Measurements from ENCODE around the gene PBX2.

Gene PBX2

DNA sequence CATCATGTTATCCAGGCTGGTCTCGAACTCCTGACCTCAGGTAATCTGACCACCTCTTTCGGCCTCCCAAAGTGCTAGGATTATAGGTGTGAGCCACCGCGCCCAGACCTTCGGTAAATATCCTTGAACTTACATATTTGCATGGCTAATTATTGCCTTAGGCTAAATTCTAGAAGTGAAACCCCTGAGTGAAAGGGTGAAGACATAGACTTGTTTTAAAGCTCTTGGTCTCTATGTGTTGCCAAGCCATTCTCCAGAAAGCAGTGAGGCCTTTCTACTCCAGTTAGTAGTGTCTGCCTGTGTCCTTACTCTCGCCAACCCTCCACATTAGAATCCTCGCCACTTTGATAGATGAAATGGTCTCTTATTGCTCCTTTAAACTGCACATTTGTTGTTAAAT, 36.4 kb upstream of the PBX2 start:
- no peak for ATAC-seq (ENCODE audit: insufficient read depth, low read depth)
- H3K4me2 ChIP-seq (ENCODE audit: insufficient read depth, low read length): no peak overlapping the region

GRCh38 chr6:32224696-32225095, 34.7 kb upstream of the PBX2 start:
- Histone ChIP-seq H3K27ac (ENCODE audit: low read length) (no peak overlapping the region), H2AFZ (ENCODE audit: low read depth, low read length) (no peak overlapping the region), H3K4me3 (ENCODE audit: low read depth in 1 of 2, low read length in 2 of 2) (no peak overlapping the region)

More for the DNA sequence above, 36.4 kb upstream of the PBX2 start:
- H3K27me3 ChIP-seq (ENCODE audit: insufficient read depth, low read length, poor library complexity): peaks cover 4% of the 10 kb centered on the region
- no peaks in the 10 kb centered on the region for H3K9me3 ChIP-seq (ENCODE audit: insufficient read depth, low read length, severe bottlenecking)
- no peak overlapping the region for H3K27ac ChIP-seq (ENCODE audit: low read length)
- H3K79me2 ChIP-seq (ENCODE audit: insufficient read depth, low read length): no peaks in the 10 kb centered on the region
- no peaks in the 10 kb centered on the region for H3K36me3 ChIP-seq (ENCODE audit: insufficient read depth, low read length)
- no peaks in the 10 kb centered on the region for H4K20me1 ChIP-seq (ENCODE audit: insufficient read depth, low read length)
- H3K4me1 ChIP-seq (ENCODE audit: insufficient read depth, low read length): no peaks in the 10 kb centered on the region
- no peak overlapping the region for H2AFZ ChIP-seq (ENCODE audit: low read depth, low read length)
- no peak overlapping the region for H3K4me3 ChIP-seq (ENCODE audit: low read depth in 1 of 2, low read length in 2 of 2)
- TF ChIP-seq CTCF (IDR thresholded peaks at IDR 0.05; ENCODE audit: borderline replicate concordance, extremely low read depth, low read length, poor library complexity, severe bottlenecking): no peak
- no peak for TF ChIP-seq EZH2 (IDR thresholded peaks at IDR 0.05; ENCODE audit: borderline replicate concordance, low read depth, low read length, severe bottlenecking)
- DNase-seq: no peak
- H3K9ac ChIP-seq (ENCODE audit: low read depth, low read length): no peak overlapping the region

GRCh38 chr6:32223258-32224235, 33.5 kb upstream of the PBX2 start, which contains the start of gene NOTCH4:
Gene NOTCH4, minus strand, starts transcription at chr6:32224067. Its CDS starts 139 bp downstream, at chr6:32223928.
- ATAC-seq (ENCODE audit: insufficient read depth, low read depth): no peak
- Histone ChIP-seq H3K4me1 (ENCODE audit: insufficient read depth, low read length) (no peaks in the 10 kb centered on the region), H4K20me1 (ENCODE audit: insufficient read depth, low read length) (no peaks in the 10 kb centered on the region), H3K27ac (ENCODE audit: low read length) (no peak within 1 kb of the TSS), H2AFZ (ENCODE audit: low read depth, low read length) (no peak within 1 kb of the TSS), H3K9me3 (ENCODE audit: insufficient read depth, low read length, severe bottlenecking) (no peaks in the 10 kb centered on the region), H3K9ac (ENCODE audit: low read depth, low read length) (no peak within 1 kb of the TSS), H3K4me3 (ENCODE audit: low read depth in 1 of 2, low read length in 2 of 2) (no peak within 1 kb of the TSS), H3K4me2 (ENCODE audit: insufficient read depth, low read length) (no peak within 1 kb of the TSS), H3K36me3 (ENCODE audit: insufficient read depth, low read length) (no peaks in the 10 kb centered on the region), H3K27me3 (ENCODE audit: insufficient read depth, low read length, poor library complexity) (peaks cover 14% of the 10 kb centered on the region), H3K79me2 (ENCODE audit: insufficient read depth, low read length) (no peaks in the 10 kb centered on the region)
- TF ChIP-seq EZH2 (IDR thresholded peaks at IDR 0.05; ENCODE audit: borderline replicate concordance, low read depth, low read length, severe bottlenecking): no peak
- no peak for TF ChIP-seq CTCF (IDR thresholded peaks at IDR 0.05; ENCODE audit: borderline replicate concordance, extremely low read depth, low read length, poor library complexity, severe bottlenecking)
- no peak for DNase-seq

More at GRCh38 chr6:32224696-32225095, 34.7 kb upstream of the PBX2 start:
- H3K36me3 ChIP-seq (ENCODE audit: insufficient read depth, low read length): no peaks in the 10 kb centered on the region
- DNase-seq (no peak), ATAC-seq (ENCODE audit: insufficient read depth, low read depth) (no peak)
- H3K27me3 ChIP-seq (ENCODE audit: insufficient read depth, low read length, poor library complexity): peaks cover 6% of the 10 kb centered on the region
- H3K9ac ChIP-seq (ENCODE audit: low read depth, low read length): no peak overlapping the region
- H3K4me1 ChIP-seq (ENCODE audit: insufficient read depth, low read length): no peaks in the 10 kb centered on the region
- TF ChIP-seq CTCF (IDR thresholded peaks at IDR 0.05; ENCODE audit: borderline replicate concordance, extremely low read depth, low read length, poor library complexity, severe bottlenecking) (no peak), EZH2 (IDR thresholded peaks at IDR 0.05; ENCODE audit: borderline replicate concordance, low read depth, low read length, severe bottlenecking) (no peak)
- H3K9me3 ChIP-seq (ENCODE audit: insufficient read depth, low read length, severe bottlenecking): no peaks in the 10 kb centered on the region
- no peaks in the 10 kb centered on the region for H4K20me1 ChIP-seq (ENCODE audit: insufficient read depth, low read length)
- no peaks in the 10 kb centered on the region for H3K79me2 ChIP-seq (ENCODE audit: insufficient read depth, low read length)
- no peak overlapping the region for H3K4me2 ChIP-seq (ENCODE audit: insufficient read depth, low read length)

Data from DND-41 (cell line).